ENCODE measurements around the gene GPRC5D. TPM values are rescaled to one million over a fixed set of nuclear protein-coding genes. Genes with fewer than 3 reads are reported as not detected.

Gene GPRC5D
- polyA plus RNA-seq, 1 of the 3 experiments (the other 2 are of a cell fraction), result not detected

DNA sequence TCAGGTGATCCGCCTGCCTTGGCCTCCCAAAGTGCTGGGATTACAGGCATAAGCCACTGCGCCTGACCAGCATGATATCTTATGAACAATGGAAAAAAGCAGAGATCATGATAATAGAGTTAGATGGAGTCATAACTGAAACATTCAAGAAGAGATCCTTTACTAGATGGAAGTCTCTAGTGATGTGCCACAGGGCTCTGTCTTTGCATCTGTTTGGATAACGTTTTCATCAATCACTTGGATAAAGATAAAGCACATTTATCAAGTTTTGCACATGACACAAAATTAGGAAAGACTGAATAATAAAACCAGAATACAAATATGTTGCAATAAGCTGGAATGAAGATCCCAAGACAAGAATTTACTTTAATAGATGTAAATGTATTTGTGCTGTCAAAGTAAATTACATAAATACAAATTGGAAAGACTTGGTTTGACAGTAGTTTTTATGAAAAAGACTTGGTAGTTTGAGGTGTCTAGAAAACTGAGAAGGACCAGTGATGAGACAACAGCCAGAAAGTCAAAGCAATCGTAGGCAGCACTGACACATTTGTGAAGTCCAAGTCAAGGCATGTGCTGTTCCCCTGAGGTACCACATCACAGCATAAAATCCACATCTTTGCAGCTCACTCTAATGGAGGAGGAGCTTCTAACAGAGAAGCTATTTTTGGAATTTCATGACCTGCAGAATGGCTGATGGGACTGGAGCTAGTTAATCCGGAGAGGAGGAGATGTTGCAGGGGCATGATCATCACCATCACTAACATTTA, 32.1 kb downstream of the GPRC5D start:
- H3K4me2 ChIP-seq, result no peak overlapping the region
- H3F3A ChIP-seq (replicated peaks; ENCODE audit: insufficient read depth), result no peaks in the 10 kb centered on the region
- DNase-seq, result no peak
- no peaks in the 10 kb centered on the region for H3K36me3 ChIP-seq (replicated peaks in 1 of 2; ENCODE audit: control insufficient read depth in 1 of 2, insufficient read depth in 2 of 2, low read length in 1 of 2)
- H4K20me1 ChIP-seq (ENCODE audit: insufficient read depth), result no peaks in the 10 kb centered on the region
- CTCF ChIA-PET, result interaction anchor here (1.4 to 4.8 kb wide), 3 partner anchors 62 to 292 kb away, joined by 4 to 29 read pairs (median 5); no protein-coding TSS in a partner anchor
- no peak overlapping the region for H3K27ac ChIP-seq (ENCODE audit: low read depth in 2 of 2, low read length in 1 of 2)
- 66% methylated on average over 5 of the region's 5 CpGs for WGBS (ENCODE audit: low lambda C conversion rate)
- H3K79me2 ChIP-seq (ENCODE audit: insufficient read depth), result no peaks in the 10 kb centered on the region
- no peaks in the 10 kb centered on the region for H3K4me1 ChIP-seq (ENCODE audit: control insufficient read depth in 1 of 2, insufficient read depth in 2 of 2, low read depth in 1 of 2, low read length in 1 of 2)
- H3K9me3 ChIP-seq, result no peaks in the 10 kb centered on the region
- no peaks in the 10 kb centered on the region for H3K9me2 ChIP-seq
- POLR2A ChIA-PET, result no interaction called here
- H3K4me3 ChIP-seq (ENCODE audit: low read depth in 2 of 2, low read length in 1 of 2), result no peak overlapping the region
- H3K27me3 ChIP-seq (ENCODE audit: insufficient read depth), result no peaks in the 10 kb centered on the region
- TF ChIP-seq CHD2 (IDR thresholded peaks at IDR 0.05; ENCODE audit: low read length, partially characterized antibody) (no peak), GABPA (IDR thresholded peaks at IDR 0.05; ENCODE audit: low read depth) (no peak), MXI1 (IDR thresholded peaks at IDR 0.05; ENCODE audit: low read depth, low read length) (no peak), FOXJ3 (CRISPR knock-in tag; IDR thresholded peaks at IDR 0.05) (no peak), RAD21 (IDR thresholded peaks at IDR 0.05; ENCODE audit: low read length) (no peak), JUND (IDR thresholded peaks at IDR 0.05) (no peak), RFX5 (IDR thresholded peaks at IDR 0.05; ENCODE audit: low read length) (no peak)
- TF ChIP-seq, protein P1, sequence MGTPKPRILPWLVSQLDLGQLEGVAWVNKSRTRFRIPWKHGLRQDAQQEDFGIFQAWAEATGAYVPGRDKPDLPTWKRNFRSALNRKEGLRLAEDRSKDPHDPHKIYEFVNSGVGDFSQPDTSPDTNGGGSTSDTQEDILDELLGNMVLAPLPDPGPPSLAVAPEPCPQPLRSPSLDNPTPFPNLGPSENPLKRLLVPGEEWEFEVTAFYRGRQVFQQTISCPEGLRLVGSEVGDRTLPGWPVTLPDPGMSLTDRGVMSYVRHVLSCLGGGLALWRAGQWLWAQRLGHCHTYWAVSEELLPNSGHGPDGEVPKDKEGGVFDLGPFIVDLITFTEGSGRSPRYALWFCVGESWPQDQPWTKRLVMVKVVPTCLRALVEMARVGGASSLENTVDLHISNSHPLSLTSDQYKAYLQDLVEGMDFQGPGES (IDR thresholded peaks at IDR 0.05; ENCODE audit: low read depth, low read length), result no peak
- TF ChIP-seq, protein P2, sequence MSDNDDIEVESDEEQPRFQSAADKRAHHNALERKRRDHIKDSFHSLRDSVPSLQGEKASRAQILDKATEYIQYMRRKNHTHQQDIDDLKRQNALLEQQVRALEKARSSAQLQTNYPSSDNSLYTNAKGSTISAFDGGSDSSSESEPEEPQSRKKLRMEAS (IDR thresholded peaks at IDR 0.05; ENCODE audit: low read depth), result no peak
- TF ChIP-seq, protein P3, sequence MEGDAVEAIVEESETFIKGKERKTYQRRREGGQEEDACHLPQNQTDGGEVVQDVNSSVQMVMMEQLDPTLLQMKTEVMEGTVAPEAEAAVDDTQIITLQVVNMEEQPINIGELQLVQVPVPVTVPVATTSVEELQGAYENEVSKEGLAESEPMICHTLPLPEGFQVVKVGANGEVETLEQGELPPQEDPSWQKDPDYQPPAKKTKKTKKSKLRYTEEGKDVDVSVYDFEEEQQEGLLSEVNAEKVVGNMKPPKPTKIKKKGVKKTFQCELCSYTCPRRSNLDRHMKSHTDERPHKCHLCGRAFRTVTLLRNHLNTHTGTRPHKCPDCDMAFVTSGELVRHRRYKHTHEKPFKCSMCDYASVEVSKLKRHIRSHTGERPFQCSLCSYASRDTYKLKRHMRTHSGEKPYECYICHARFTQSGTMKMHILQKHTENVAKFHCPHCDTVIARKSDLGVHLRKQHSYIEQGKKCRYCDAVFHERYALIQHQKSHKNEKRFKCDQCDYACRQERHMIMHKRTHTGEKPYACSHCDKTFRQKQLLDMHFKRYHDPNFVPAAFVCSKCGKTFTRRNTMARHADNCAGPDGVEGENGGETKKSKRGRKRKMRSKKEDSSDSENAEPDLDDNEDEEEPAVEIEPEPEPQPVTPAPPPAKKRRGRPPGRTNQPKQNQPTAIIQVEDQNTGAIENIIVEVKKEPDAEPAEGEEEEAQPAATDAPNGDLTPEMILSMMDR (IDR thresholded peaks at IDR 0.05), result no peak
- no peak overlapping the region for H3K9ac ChIP-seq
- no peak overlapping the region for H2AFZ ChIP-seq (ENCODE audit: low read depth)

DNA sequence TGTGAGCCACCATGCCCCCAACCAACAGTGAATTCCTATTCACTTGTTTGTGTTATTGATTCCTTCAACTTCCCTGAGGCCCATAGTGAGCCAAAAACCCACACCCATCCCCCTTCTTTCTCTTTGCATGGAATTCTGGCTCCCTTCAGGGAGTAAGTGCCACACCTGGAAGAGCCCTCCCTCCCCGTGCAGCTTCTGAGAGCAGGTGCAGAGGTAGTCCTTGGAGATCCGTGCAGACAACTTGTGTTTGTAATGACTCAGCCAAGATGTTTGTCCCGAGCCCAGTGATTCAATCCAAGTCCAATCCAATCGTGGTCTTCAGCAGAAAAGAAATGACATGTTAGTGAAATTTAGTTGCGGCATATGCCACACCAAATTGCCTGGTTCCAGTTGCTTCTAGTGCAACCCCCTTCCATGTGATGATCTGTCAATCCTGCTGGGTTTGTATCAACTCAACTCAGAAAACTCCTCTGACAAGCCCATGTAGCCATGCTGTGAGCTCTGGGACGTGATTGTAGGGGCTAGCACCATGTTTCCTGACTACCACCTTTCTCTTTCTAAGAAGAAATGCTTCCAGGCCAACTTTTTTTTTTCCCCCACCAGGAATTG, 33.1 kb downstream of the GPRC5D start:
- Histone ChIP-seq H4K20me1 (ENCODE audit: insufficient read depth) (no peaks in the 10 kb centered on the region), H3K36me3 (replicated peaks in 1 of 2; ENCODE audit: control insufficient read depth in 1 of 2, insufficient read depth in 2 of 2, low read length in 1 of 2) (no peaks in the 10 kb centered on the region), H3K79me2 (ENCODE audit: insufficient read depth) (no peaks in the 10 kb centered on the region), H3F3A (replicated peaks; ENCODE audit: insufficient read depth) (no peaks in the 10 kb centered on the region), H3K9me2 (no peaks in the 10 kb centered on the region), H3K27ac (ENCODE audit: low read depth in 2 of 2, low read length in 1 of 2) (no peak overlapping the region), H3K9ac (no peak overlapping the region), H3K27me3 (ENCODE audit: insufficient read depth) (no peaks in the 10 kb centered on the region), H2AFZ (ENCODE audit: low read depth) (no peak overlapping the region), H3K9me3 (no peaks in the 10 kb centered on the region), H3K4me3 (ENCODE audit: low read depth in 2 of 2, low read length in 1 of 2) (no peak overlapping the region), H3K4me1 (ENCODE audit: control insufficient read depth in 1 of 2, insufficient read depth in 2 of 2, low read depth in 1 of 2, low read length in 1 of 2) (no peaks in the 10 kb centered on the region), H3K4me2 (no peak overlapping the region)
- POLR2A ChIA-PET, result no interaction called here
- no peak for TF ChIP-seq JUND (IDR thresholded peaks at IDR 0.05)
- CTCF ChIA-PET, result interaction anchor here (0.6 to 4.8 kb wide), 5 partner anchors 24 to 1327 kb away, joined by 3 to 29 read pairs (median 4); no protein-coding TSS in a partner anchor
- 64% methylated on average over 6 of the region's 6 CpGs for WGBS (ENCODE audit: low lambda C conversion rate)
- no peak for DNase-seq

Measured in SK-N-SH (cell line).